Activated T-cell treated with anti-CD3 and anti-CD28 coated beads, Interleukin-2, amount 50 U/mL, for 48 hours (primary cell): ENCODE results near the gene HEG1.
"Not testable (repeated sequence)": the region's sequence is repeated elsewhere in the genome, so short reads cannot be mapped to it uniquely, and the experiment has no call there.

ENCODE experiments used
- DNase-seq, 2 experiments: peaks; one replicate each; pipeline ENCODE4 v3.0.0-alpha.2; 2020

The HEG1 gene

GRCh38 chr3:125055913-125056745, at the start of gene HEG1:
Gene HEG1 (minus strand): TSS chr3:125055997. CDS start chr3:125055890, 107 bp downstream.
- DNase-seq: peak; percentile 77 to 84

- no peak for DNase-seq
Measured at GRCh38 chr3:125105116-125105515, 49.3 kb upstream of the HEG1 start.

- no peak for DNase-seq
Measured at GRCh38 chr3:125104639-125105038, 48.8 kb upstream of the HEG1 start.

- DNase-seq: no peak
Measured at GRCh38 chr3:125103406-125103805, 47.6 kb upstream of the HEG1 start.

GRCh38 chr3:125102470-125102869, 46.7 kb upstream of the HEG1 start:
- DNase-seq: no peak

- DNase-seq: no peak
Measured at GRCh38 chr3:125098611-125099291, 43.0 kb upstream of the HEG1 start.

GRCh38 chr3:125090649-125091048, 34.9 kb upstream of the HEG1 start:
- DNase-seq: no peak

- DNase-seq: no peak
Measured at GRCh38 chr3:125087768-125088391, 32.1 kb upstream of the HEG1 start.

GRCh38 chr3:125085166-125085565, 29.4 kb upstream of the HEG1 start:
- no peak for DNase-seq

- DNase-seq: no peak
Measured at GRCh38 chr3:125083776-125084175, 28.0 kb upstream of the HEG1 start.

GRCh38 chr3:125082339-125082738, 26.5 kb upstream of the HEG1 start:
- DNase-seq: not testable (repeated sequence)

GRCh38 chr3:125080077-125080476, 24.3 kb upstream of the HEG1 start:
- DNase-seq: no peak

- no peak for DNase-seq
Measured at GRCh38 chr3:125079675-125080045, 23.9 kb upstream of the HEG1 start.

GRCh38 chr3:125078951-125079674, 23.3 kb upstream of the HEG1 start:
- DNase-seq: no peak

- DNase-seq: no peak
Measured at GRCh38 chr3:125077864-125078263, 22.1 kb upstream of the HEG1 start.

GRCh38 chr3:125076464-125076863, 20.7 kb upstream of the HEG1 start:
- DNase-seq: no peak

GRCh38 chr3:125075738-125076137, 19.9 kb upstream of the HEG1 start:
- no peak for DNase-seq

GRCh38 chr3:125073390-125073905, 17.7 kb upstream of the HEG1 start:
- no peak for DNase-seq

- DNase-seq: no peak
Measured at GRCh38 chr3:125072749-125073389, 17.1 kb upstream of the HEG1 start.

- no peak for DNase-seq
Measured at GRCh38 chr3:125072301-125072700, 16.5 kb upstream of the HEG1 start.

- no peak for DNase-seq
Measured at GRCh38 chr3:125069968-125070745, 14.4 kb upstream of the HEG1 start.

GRCh38 chr3:125069452-125069851, 13.7 kb upstream of the HEG1 start:
- DNase-seq: no peak
